ENCODE measurements around the gene AP1B1.

The AP1B1 gene

DNA sequence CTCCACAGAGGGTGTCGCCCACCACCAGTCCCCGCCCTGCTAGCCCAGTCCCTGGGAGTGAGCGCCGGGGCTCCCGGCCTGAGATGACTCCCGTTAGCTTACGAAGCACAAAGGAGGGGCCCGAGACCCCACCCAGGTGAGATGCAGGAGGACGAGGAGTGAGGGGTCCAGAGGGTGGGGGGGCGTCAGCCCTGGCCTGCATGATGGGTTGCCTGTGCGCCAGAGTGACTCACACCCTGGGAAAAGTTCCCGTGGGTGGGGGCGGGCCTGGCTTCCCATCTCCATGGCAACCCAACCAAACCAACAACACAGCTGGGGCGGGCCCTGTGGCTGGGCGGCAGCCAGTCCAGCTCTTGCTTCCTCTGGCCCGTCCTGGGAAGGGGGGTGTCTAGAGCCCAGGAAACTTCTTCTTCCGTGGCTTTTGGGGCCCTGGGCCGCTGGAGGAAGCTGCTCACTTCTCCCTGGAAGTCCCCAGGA is 77.5 kb downstream of the AP1B1 start:
- H3K27me3 Mint-ChIP-seq: peaks cover 21% of the 10 kb centered on the region
- H3K4me3 Mint-ChIP-seq: no peak overlapping the region
- H3K27ac Mint-ChIP-seq: no peak overlapping the region
- H3K4me1 Mint-ChIP-seq (ENCODE audit: low read depth): peaks cover 32% of the 10 kb centered on the region
- no peaks in the 10 kb centered on the region for H3K36me3 Mint-ChIP-seq
- no peaks in the 10 kb centered on the region for H3K9me3 Mint-ChIP-seq (ENCODE audit: low read depth)

- H3K36me3 Mint-ChIP-seq: no peaks in the 10 kb centered on the region
- H3K27ac Mint-ChIP-seq: no peak overlapping the region
- H3K4me3 Mint-ChIP-seq: no peak overlapping the region
- H3K4me1 Mint-ChIP-seq (ENCODE audit: low read depth): peaks cover 34% of the 10 kb centered on the region
- peaks cover 21% of the 10 kb centered on the region for H3K27me3 Mint-ChIP-seq
- no peaks in the 10 kb centered on the region for H3K9me3 Mint-ChIP-seq (ENCODE audit: low read depth)
Observed at GRCh38 chr22:29310065-29310862, 78.1 kb downstream of the AP1B1 start.

GRCh38 chr22:29309332-29310064 is 78.9 kb downstream of the AP1B1 start:
- H3K4me3 Mint-ChIP-seq: no peak overlapping the region
- H3K9me3 Mint-ChIP-seq (ENCODE audit: low read depth): no peaks in the 10 kb centered on the region

GRCh38 chr22:29308791-29309262 is 79.5 kb downstream of the AP1B1 start:
- peak overlapping the region; percentile 20 for H3K4me3 Mint-ChIP-seq
- no peaks in the 10 kb centered on the region for H3K36me3 Mint-ChIP-seq
- peaks cover 15% of the 10 kb centered on the region for H3K27me3 Mint-ChIP-seq
- no peaks in the 10 kb centered on the region for H3K9me3 Mint-ChIP-seq (ENCODE audit: low read depth)
- no peak overlapping the region for H3K27ac Mint-ChIP-seq
- peaks cover 24% of the 10 kb centered on the region for H3K4me1 Mint-ChIP-seq (ENCODE audit: low read depth)

More at GRCh38 chr22:29309332-29310064, 78.9 kb downstream of the AP1B1 start:
- Mint-ChIP-seq H3K4me1 (ENCODE audit: low read depth) (peaks cover 30% of the 10 kb centered on the region), H3K36me3 (no peaks in the 10 kb centered on the region), H3K27me3 (peaks cover 20% of the 10 kb centered on the region), H3K27ac (no peak overlapping the region)

DNA sequence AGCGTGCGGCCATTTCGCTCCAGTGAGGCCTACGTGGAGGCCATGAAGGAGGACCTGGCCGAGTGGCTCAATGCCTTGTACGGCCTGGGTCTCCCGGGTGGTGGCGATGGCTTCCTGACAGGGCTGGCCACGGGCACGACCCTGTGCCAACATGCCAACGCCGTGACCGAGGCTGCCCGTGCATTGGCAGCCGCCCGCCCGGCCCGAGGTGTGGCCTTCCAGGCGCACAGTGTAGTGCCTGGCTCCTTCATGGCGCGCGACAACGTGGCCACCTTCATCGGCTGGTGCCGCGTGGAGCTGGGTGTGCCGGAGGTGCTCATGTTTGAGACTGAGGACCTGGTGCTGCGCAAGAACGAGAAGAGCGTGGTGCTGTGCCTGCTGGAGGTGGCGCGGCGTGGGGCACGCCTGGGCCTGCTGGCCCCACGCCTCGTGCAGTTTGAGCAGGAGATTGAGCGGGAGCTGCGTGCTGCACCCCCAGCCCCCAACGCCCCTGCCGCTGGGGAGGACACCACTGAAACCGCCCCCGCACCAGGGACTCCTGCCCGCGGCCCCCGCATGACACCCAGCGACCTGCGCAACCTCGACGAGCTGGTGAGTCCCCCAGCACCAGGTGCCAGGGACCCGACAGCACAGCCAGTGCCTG is 80.1 kb downstream of the AP1B1 start:
- Mint-ChIP-seq H3K27ac (no peak overlapping the region), H3K4me3 (peak overlapping the region; percentile 20)

DNA sequence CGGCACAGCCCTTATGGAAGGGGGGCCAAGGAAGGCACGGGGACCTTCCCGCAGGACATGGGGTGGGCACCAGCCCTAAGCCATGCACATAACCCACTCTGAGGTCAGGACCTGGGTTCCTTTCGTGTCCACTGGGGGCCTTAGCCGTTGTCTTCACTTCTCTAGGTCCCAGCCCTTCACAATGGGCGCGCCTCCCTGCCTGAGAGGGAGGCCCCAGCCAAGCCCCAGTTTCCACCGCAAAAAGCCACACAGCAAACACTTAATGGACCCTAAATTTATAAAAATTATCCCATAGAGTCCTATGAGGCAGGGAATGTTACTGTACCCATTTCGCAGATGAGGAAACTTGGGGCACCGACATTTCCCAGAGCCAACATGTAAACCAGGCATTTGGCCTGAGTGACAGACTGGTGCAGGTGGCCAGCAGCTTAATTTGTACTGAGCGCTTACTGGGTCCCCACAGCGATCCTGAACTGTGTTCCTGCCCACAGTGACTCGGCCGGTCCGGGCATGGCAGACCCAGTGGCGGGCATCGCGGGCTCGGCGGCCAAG is 80.7 kb downstream of the AP1B1 start:
- peak overlapping the region; percentile 84 for H3K4me3 Mint-ChIP-seq
- H3K27ac Mint-ChIP-seq: no peak overlapping the region
- H3K9me3 Mint-ChIP-seq (ENCODE audit: low read depth): no peaks in the 10 kb centered on the region
- peaks cover 21% of the 10 kb centered on the region for H3K4me1 Mint-ChIP-seq (ENCODE audit: low read depth)
- peaks cover 6% of the 10 kb centered on the region for H3K27me3 Mint-ChIP-seq
- no peaks in the 10 kb centered on the region for H3K36me3 Mint-ChIP-seq

More for the DNA sequence above, 80.1 kb downstream of the AP1B1 start:
- Mint-ChIP-seq H3K36me3 (no peaks in the 10 kb centered on the region), H3K4me1 (ENCODE audit: low read depth) (peaks cover 21% of the 10 kb centered on the region), H3K9me3 (ENCODE audit: low read depth) (no peaks in the 10 kb centered on the region), H3K27me3 (peaks cover 12% of the 10 kb centered on the region)

DNA sequence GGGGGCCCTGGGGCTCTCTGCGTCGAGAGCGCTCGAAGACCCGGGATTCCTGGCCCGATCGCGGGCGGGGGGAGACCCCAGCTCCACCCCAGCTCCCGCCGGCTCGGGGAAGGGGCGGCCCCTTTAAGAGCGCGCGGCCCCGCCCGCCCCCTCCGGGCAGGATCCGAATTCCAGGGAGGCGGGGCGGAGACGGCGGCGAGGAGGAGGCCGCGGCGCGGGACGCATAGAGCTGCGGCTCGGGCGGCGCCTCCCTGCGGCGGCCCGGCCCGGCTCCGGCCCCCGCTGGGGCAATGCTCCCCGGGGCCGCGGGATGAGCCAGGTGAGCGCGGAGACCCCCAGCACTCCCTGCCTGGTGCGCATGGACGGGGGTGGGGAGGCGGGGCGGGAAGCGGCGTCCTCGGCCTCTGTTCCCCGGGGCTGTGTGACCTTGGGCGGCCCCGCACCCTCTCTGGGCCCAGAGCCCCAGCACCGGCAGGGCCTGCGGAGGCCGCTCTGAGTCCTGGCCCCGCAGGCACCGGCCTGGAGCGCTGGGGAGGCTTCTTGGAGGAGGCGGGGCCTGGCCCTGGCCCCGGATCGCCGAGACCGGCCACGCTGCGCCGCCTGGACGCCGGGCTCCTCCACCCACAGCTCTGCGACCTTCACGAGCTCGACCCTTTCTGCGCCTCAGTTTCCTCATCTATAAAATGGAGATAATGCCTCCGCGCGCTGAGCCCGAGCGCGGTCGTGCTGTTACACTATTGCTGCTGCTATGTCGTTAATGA is 81.4 kb downstream of the AP1B1 start:
- H3K9me3 Mint-ChIP-seq (ENCODE audit: low read depth): no peaks in the 10 kb centered on the region
- H3K27me3 Mint-ChIP-seq: peaks cover 3% of the 10 kb centered on the region
- peak overlapping the region; percentile 84 for H3K4me3 Mint-ChIP-seq
- peaks cover 21% of the 10 kb centered on the region for H3K4me1 Mint-ChIP-seq (ENCODE audit: low read depth)
- no peaks in the 10 kb centered on the region for H3K36me3 Mint-ChIP-seq
- H3K27ac Mint-ChIP-seq: no peak overlapping the region

- peaks cover 2% of the 10 kb centered on the region for H3K27me3 Mint-ChIP-seq
- peak within 1 kb of the TSS; percentile 84 for H3K4me3 Mint-ChIP-seq
- no peaks in the 10 kb centered on the region for H3K9me3 Mint-ChIP-seq (ENCODE audit: low read depth)
- peaks cover 21% of the 10 kb centered on the region for H3K4me1 Mint-ChIP-seq (ENCODE audit: low read depth)
- no peaks in the 10 kb centered on the region for H3K36me3 Mint-ChIP-seq
- no peak within 1 kb of the TSS for H3K27ac Mint-ChIP-seq
Observed at GRCh38 chr22:29306175-29306834, 82.1 kb downstream of the AP1B1 start, which contains the start of gene GAS2L1. Gene GAS2L1, plus strand, starts transcription at chr22:29306650. Its CDS starts 1,456 bp downstream, at chr22:29308106.

DNA sequence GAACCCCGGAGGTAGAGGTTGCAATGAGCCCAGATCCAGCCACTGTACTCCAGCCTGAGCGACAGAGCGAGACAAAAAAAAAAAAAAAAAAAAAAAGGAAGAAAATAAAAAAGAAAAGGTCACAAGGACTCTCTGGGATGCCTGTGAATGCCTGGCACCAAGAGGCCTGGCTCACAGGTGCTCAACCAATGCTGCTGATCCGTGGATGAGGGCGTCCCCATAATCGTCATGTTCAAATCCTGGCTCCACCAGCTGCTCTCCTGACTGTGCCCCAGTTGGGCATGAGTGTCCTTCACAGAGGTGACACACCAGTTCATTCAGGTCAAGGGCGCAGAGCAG is 82.6 kb downstream of the AP1B1 start:
- Mint-ChIP-seq H3K27ac (no peak overlapping the region), H3K27me3 (peaks cover 2% of the 10 kb centered on the region), H3K4me3 (peak overlapping the region; percentile 75), H3K9me3 (ENCODE audit: low read depth) (no peaks in the 10 kb centered on the region), H3K36me3 (peaks cover 2% of the 10 kb centered on the region), H3K4me1 (ENCODE audit: low read depth) (peaks cover 19% of the 10 kb centered on the region)

DNA sequence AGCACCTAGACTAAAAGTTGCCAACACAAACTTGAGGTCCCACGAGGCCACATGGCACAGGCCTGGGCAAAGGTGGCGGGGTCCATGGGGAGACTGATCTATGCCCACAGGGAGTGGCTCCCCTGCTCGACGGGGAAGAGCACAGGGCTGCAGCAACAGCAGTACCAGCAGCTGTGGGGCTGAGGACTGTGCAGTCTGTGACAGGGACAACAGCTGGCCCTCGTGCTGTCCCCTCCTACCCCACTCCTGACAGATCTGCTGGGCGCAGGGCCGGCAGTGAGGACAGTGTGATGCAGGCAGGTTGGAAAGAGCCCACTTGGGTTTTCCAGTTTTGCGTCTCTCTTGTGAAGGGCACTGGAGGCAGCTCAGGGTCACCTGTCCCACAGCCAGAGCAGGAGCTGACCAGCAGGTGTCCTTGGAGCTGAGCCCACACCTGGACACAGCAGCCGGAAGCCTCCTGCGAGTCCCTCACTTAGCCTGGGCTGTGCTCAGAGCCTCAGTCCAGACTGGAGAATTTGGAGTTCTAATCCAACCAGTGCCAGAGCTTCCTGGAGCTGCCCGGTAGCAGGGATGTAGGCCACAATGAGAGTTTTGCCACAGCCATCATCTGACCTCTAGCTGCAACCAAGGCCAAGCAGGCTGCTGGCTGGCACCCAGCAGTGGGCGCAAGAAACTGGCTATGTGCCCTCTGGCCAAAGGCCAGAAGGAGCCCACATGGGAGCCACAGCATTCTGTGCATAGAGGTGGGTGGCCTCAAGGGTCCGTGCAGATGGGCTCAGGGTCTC is 85.5 kb downstream of the AP1B1 start:
- Mint-ChIP-seq H3K9me3 (ENCODE audit: low read depth) (no peaks in the 10 kb centered on the region), H3K27ac (no peak overlapping the region), H3K4me1 (ENCODE audit: low read depth) (peaks cover 10% of the 10 kb centered on the region), H3K36me3 (peaks cover 2% of the 10 kb centered on the region), H3K27me3 (peaks cover 2% of the 10 kb centered on the region), H3K4me3 (no peak overlapping the region)

GRCh38 chr22:29302402-29302680 is 86.0 kb downstream of the AP1B1 start:
- H3K9me3 Mint-ChIP-seq (ENCODE audit: low read depth): no peaks in the 10 kb centered on the region
- H3K4me3 Mint-ChIP-seq: no peak overlapping the region
- H3K4me1 Mint-ChIP-seq (ENCODE audit: low read depth): peaks cover 9% of the 10 kb centered on the region
- H3K27me3 Mint-ChIP-seq: peaks cover 2% of the 10 kb centered on the region
- H3K36me3 Mint-ChIP-seq: peaks cover 7% of the 10 kb centered on the region
- H3K27ac Mint-ChIP-seq: no peak overlapping the region

GRCh38 chr22:29301716-29302401 is 86.5 kb downstream of the AP1B1 start:
- Mint-ChIP-seq H3K9me3 (ENCODE audit: low read depth) (no peaks in the 10 kb centered on the region), H3K36me3 (peaks cover 7% of the 10 kb centered on the region), H3K4me3 (no peak overlapping the region), H3K27me3 (peaks cover 2% of the 10 kb centered on the region), H3K4me1 (ENCODE audit: low read depth) (peaks cover 9% of the 10 kb centered on the region), H3K27ac (no peak overlapping the region)
